Measurements from ENCODE around the gene LRRC1.

The LRRC1 gene

GRCh38 chr6:53930330-53930729 lies 135.5 kb downstream of the LRRC1 start:
- ChIA-PET POLR2A (ENCODE audit: low non-redundant PET) (no interaction called here), CTCF (interaction anchor here (0.6 to 0.7 kb wide), 2 partner anchors 28 to 284 kb away, joined by 3 to 4 read pairs; no protein-coding TSS in a partner anchor)
- no peak overlapping the region for H3K27ac ChIP-seq
- TF ChIP-seq CTCF (conservative IDR thresholded peaks at IDR 0.05; ENCODE audit: low read depth), result no peak
- no peak for DNase-seq (ENCODE audit: low spot score)

- TF ChIP-seq CTCF (conservative IDR thresholded peaks at IDR 0.05; ENCODE audit: low read depth), result no peak
- ChIA-PET CTCF (no interaction called here), POLR2A (ENCODE audit: low non-redundant PET) (no interaction called here)
- DNase-seq (ENCODE audit: low spot score), result no peak
- no peak overlapping the region for H3K27ac ChIP-seq
Observed at GRCh38 chr6:53931086-53931485, 136.3 kb downstream of the LRRC1 start.

GRCh38 chr6:53932516-53932915 lies 137.7 kb downstream of the LRRC1 start:
- H3K27ac ChIP-seq, result no peak overlapping the region
- no peak for TF ChIP-seq CTCF (conservative IDR thresholded peaks at IDR 0.05; ENCODE audit: low read depth)

GRCh38 chr6:53934023-53934422 lies 139.2 kb downstream of the LRRC1 start:
- DNase-seq (ENCODE audit: low spot score), result no peak
- H3K27ac ChIP-seq, result no peak overlapping the region
- ChIA-PET POLR2A (ENCODE audit: low non-redundant PET) (no interaction called here), CTCF (no interaction called here)
- no peak for TF ChIP-seq CTCF (conservative IDR thresholded peaks at IDR 0.05; ENCODE audit: low read depth)

More at GRCh38 chr6:53932516-53932915, 137.7 kb downstream of the LRRC1 start:
- ChIA-PET CTCF (no interaction called here), POLR2A (ENCODE audit: low non-redundant PET) (no interaction called here)
- DNase-seq (ENCODE audit: low spot score), result no peak

- no peak for DNase-seq (ENCODE audit: low spot score)
- POLR2A ChIA-PET (ENCODE audit: low non-redundant PET), result no interaction called here
- no peak overlapping the region for H3K27ac ChIP-seq
- CTCF ChIA-PET, result interaction anchor here (1.0 kb wide), 1 partner anchor 10 kb away, joined by 3 read pairs; no protein-coding TSS in a partner anchor
- no peak for TF ChIP-seq CTCF (conservative IDR thresholded peaks at IDR 0.05; ENCODE audit: low read depth)
Observed at GRCh38 chr6:53937461-53937860, 142.7 kb downstream of the LRRC1 start.

GRCh38 chr6:53938810-53939209 lies 144.0 kb downstream of the LRRC1 start:
- ChIA-PET CTCF (interaction anchor here (0.6 to 0.7 kb wide), 3 partner anchors 222 to 849 kb away, joined by 3 to 5 read pairs (median 5); no protein-coding TSS in a partner anchor), POLR2A (ENCODE audit: low non-redundant PET) (no interaction called here)
- no peak for TF ChIP-seq CTCF (conservative IDR thresholded peaks at IDR 0.05; ENCODE audit: low read depth)
- DNase-seq (ENCODE audit: low spot score), result no peak
- H3K27ac ChIP-seq, result no peak overlapping the region

GRCh38 chr6:53939830-53940229 lies 145.0 kb downstream of the LRRC1 start:
- DNase-seq (ENCODE audit: low spot score), result no peak
- CTCF ChIA-PET, result no interaction called here
- POLR2A ChIA-PET (ENCODE audit: low non-redundant PET), result no interaction called here

More at GRCh38 chr6:53939830-53940229, 145.0 kb downstream of the LRRC1 start:
- no peak for TF ChIP-seq CTCF (conservative IDR thresholded peaks at IDR 0.05; ENCODE audit: low read depth)
- H3K27ac ChIP-seq, result no peak overlapping the region
